ENCODE results near the gene SHROOM2.
"Not testable (repeated sequence)": the region's sequence is repeated elsewhere in the genome, so short reads cannot be mapped to it uniquely, and the experiment has no call there.

GRCh38 chrX:9768321-9768839, 17.8 kb upstream of the SHROOM2 start:
- not testable (repeated sequence) for TF ChIP-seq EZH2 (IDR thresholded peaks at IDR 0.05; ENCODE audit: low read length, missing control alignments); CTCF (conservative IDR thresholded peaks at IDR 0.05 in 1 of 2, IDR thresholded peaks at IDR 0.05 in 1 of 2; ENCODE audit: low read depth in 1 of 2, low read length in 2 of 2)
